Stimulated activated CD4-positive, alpha-beta T cell treated with anti-CD3 and anti-CD28 coated beads, Interleukin-1b, Interleukin-23, amount 100 ng/mL, for 4 hours (primary cell): ENCODE results near the gene ADCK1.
"Not testable (repeated sequence)": the region's sequence is repeated elsewhere in the genome, so short reads cannot be mapped to it uniquely, and the experiment has no call there.

Experiments used
- DNase-seq, 2 donors: peaks; one replicate each; pipeline ENCODE4 v3.0.0-alpha.2; 2020; ENCODE audit warnings: low read depth in 2 of 2

Gene ADCK1, protein sequence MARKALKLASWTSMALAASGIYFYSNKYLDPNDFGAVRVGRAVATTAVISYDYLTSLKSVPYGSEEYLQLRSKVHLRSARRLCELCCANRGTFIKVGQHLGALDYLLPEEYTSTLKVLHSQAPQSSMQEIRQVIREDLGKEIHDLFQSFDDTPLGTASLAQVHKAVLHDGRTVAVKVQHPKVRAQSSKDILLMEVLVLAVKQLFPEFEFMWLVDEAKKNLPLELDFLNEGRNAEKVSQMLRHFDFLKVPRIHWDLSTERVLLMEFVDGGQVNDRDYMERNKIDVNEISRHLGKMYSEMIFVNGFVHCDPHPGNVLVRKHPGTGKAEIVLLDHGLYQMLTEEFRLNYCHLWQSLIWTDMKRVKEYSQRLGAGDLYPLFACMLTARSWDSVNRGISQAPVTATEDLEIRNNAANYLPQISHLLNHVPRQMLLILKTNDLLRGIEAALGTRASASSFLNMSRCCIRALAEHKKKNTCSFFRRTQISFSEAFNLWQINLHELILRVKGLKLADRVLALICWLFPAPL

DNA sequence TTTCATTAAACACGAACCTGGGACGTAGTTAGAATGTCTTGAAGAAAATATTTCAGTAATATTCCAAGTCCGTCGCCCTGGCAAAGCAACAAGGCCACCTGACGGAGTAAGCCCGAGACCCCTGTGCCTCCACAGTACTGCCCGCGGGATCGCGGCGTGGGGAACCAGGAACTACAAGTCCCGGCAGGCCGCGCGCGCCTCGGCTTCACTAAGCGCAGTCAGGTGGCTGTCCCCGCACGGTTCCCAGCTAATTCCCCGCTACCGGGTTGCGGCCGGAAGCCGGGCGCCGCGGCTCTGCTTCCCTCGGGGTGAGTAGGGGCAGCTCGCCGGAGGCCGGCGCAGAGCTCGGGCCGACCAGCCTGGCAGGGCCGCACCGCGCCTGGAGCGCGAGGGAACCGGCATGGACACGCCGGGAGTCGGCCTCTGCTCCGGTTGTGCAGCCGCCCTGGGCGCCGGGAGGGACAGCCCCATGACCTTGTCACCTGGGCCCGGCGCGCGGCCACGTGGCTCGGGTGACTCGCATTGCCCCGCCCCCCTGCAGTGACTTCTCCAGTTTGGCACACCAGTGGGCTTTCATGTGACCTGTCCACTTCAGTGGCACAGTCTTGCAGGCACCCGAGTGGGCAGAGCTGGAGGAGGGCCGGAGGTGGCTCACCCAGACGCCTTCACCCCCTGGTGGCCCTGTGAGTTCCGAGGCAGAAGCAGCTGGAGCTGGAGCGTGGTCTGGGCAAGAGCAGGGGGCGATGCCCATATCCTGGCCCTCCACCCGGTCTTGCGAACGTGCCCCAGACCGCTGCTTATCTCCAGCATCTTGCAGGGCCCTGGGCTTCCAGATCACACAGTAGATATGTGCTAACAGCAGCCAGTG, at the start of gene ADCK1:
ADCK1 (plus strand) TSS at position 247 of the 868 bp plus-strand sequence. CDS start 18,870 bp downstream, outside the sequence.
- DNase-seq, result peak; percentile 78 to 85

DNA sequence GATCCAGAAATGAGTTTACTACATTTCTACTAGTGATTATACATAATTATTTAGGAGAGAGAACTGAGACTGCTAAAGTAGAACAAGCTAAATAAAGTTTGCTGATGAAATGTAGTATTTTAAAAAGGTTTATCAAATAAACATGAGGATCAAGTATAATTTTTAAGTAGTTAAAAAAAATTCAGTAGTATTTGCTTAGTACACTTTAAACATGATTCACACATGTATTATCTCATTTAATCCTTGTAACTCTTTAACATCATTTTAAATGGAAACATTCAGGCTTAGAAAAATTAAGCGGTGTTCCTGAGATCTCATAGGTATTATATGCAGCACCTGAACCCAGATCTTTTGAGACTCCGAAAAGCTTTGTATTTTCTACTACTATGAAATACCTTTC, 47.6 kb upstream of the ADCK1 start:
- DNase-seq, result no peak

DNA sequence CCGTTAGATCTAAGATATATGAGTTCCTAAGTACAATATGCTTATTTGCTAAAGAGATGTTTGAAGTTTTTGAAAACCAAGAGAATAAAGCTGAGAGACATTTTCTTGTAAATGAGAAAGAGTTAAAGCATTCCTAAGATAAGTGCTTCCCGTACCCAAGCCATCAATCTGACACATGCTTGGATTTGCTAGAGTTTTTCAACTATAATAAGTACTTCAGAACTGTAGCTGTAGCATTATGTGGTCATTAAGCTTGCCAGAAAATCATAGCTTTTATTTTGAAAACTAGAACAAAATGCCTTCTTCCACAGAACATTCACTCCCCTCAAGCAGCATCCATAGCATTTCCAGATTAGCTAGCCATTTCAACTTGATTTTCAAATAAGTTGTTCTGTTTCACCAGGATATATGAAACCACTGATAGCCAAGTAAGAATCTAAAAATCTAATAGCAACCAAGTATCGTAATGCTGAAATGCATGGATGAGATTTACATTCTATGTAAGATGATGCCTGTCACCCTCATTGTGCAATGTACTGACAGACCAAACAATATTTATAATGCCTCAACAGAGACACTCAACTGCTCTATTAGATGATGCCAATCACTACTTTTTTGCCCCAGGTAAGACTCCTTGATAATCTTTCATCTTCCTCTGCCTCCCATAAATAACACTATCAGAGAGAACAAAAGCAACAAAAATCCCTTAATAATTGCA, 47.0 kb upstream of the ADCK1 start:
- no peak for DNase-seq

DNA sequence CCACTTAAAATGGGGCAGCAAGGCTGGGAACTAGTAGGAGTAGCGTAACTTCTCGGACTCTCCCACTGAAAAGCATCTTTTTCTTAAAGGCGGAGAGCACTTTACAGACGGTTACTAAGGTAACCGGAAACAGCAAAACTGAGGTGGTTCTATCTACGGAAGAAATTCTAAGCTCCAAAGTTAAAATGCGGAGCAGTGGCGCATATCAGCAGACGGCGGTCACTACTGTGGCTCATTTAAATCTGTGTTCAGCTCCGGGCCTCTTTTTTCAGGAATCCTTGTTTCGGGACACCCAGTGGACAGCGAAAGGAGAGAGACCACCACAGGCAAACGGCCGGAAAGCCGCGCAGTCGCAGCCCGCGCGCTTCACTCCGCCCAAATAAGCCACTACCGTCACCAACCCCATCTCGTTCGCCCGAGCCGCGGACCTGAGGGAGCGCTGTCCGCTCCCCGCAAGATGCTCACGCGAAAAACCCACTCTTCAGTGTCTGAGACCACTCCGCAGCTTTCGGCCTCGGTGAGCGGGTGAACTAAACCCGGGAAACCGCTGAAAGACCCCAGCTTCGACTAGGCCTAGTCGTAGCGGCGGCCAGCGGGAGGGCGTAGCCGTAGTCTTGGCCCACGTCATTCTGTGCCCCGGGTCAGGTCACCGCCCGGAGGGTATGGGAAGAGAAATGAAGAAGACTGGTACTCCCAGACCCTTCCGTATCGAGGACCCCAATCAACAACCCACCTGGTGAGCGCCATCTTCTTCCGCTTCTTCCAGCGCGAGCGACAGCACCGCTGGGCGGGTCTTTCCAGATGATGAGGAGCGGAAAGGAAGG, 39.3 kb upstream of the ADCK1 start, which contains the start of gene SNW1:
SNW1 (minus strand) TSS at position 776 of the 824 bp plus-strand sequence; CDS start at position 747, 29 bp downstream.
- peak; percentile 80 to 87 for DNase-seq

DNA sequence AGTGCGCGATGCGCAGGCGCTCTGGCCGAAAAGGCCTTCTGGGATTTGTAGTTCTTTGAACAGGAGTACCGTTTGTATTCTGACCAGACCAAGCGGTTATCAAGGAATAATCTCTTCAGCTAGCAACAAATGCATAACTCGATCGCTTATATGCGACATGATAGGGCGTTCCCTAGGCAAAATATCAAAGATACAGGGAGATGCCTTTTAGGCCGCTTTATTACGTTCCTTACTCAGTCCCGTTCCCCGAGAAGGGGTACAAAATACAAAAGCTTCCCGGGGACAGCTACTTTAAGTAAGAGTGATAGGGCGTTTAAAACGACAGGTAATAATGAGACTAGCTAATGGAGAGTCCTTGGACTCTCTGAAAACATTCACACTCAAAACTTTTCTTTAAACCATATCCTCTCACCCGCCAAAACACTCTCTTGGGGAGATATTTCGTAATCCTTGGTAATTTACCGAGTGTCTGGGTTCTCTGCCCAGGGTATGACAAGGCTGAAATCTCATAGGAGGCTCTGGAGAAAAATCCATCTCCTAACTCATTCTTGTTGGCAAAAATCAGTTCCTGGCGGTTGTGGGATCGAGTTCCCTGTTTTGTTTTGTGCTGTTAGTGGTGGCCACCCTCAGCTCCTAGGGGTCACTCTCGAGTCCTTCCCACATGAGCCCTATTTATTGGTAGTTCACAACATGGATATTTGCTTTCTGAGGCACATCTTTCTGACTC, 38.5 kb upstream of the ADCK1 start:
- no peak for DNase-seq

DNA sequence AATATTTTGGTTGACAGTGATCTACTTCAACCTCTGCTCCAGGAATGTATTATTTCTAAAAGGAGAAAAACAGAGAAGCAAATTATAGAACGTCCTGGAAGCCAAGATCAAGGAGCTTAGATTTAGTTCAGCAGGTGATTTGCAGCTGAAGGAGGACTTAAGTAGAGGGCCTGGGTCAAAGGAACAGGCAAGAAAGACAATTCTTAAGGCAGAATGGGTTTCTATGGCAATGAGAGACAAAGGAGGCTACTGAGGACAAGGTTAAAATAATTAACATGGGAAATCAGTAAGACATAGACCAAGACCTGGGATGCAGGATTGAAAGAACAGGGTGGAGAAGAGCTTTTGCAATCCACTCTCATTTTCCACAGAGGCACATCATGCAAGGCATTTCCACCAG, 36.6 kb upstream of the ADCK1 start:
- DNase-seq, result no peak

DNA sequence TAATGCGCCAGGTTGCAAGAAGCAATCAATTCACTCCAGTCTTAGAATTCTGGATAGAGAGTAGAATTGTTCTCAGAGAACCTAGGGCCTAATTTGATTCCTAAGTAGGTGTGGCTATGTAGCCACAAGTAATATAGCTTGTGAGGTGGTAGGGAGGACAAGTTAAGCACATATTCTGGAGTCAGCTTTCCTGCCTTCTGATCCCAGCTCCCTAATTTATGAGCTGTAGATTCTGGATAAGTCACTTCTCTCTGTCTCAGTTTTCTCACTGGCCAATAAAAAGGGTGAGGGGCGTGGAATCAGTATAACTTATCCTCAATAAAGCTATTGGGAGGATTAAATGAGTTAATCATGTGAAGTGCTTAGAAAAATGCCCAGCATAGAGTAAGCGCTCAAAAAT, 35.9 kb upstream of the ADCK1 start:
- DNase-seq, result no peak

DNA sequence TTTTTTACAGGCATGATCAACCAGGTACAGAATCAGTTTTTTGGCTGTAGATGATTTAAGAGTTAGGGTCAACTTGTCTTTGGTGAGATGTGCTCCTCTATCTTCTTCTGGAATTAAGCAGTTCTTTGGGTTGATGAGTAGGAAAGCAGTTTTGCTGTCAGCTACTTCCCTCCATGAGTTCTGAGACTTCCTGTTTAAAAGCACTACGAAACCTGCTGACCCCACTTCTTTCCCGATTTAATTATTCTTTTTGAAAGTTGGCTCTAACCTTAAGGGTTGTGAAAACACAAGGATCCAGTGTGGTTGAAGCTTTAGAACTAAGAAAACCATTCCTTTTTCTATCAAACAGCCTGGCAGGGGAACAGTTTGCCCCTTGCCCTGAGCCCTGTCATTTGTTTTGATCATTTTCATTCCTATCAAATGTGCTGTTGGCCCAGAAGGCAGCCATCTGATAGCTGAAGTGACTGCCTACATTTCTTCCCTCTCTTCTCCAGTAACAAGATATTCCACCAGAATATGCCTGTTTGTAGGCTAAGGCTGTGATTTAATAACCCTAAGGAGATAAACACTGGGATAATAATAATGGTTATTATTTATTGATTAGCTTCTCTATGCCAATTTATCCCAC, 31.4 kb upstream of the ADCK1 start:
- DNase-seq, result not testable (repeated sequence)

DNA sequence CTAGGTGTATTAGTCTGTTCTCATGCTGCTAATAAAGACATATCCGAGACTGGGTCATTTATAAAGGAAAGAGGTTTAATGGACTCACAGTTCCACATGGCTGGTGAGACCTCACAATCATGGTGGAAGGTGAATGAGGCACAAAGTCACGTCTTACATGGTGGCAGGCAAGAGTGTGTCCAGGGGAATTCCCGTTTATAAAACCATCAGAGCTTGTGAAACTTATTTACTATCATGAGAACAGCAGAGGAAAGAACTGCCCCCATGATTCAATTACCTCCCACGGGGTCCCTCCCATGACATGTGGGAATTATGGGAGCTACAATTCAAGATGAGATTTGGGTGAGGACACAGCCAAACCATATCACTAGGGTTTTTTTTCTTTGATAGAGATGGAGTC, 25.9 kb upstream of the ADCK1 start:
- DNase-seq, result not testable (repeated sequence)

DNA sequence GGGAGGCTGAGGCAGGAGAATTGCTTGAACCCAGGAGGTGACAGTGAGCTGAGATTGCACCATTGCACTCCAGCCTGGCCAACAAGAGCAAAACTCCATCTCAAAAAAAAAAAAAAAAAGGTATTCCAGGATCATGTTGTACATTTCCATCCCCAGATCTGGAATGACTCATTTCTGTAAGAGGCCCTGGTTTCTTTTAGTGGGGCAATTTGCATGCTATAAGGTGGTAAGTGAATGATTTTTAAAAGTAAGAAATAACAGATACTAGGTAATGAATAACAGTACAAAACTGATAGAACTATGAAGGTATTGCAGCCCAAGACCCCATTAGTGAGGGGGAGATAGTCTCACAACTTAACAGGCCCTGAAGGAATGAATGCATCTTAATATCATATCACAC, 17.7 kb upstream of the ADCK1 start:
- no peak for DNase-seq

DNA sequence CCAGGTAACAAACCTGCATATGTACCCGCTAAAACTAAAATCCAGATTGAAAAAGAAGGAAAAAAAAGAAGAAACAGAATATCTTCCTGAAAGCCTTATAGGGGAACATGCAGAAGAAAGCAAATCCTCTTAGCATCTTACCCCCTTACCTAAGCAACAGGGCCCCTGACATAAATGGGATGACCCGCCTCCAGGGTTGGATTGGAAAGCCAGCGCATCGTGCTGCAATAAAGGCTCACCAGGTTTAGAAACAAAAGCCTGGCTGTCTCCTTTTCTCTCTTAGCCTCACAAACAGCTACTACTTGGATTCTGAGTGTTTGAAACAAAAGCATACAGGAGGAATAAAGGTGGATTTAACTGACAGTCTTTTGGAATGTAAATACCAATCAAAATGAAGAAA, 13.8 kb upstream of the ADCK1 start:
- no peak for DNase-seq

DNA sequence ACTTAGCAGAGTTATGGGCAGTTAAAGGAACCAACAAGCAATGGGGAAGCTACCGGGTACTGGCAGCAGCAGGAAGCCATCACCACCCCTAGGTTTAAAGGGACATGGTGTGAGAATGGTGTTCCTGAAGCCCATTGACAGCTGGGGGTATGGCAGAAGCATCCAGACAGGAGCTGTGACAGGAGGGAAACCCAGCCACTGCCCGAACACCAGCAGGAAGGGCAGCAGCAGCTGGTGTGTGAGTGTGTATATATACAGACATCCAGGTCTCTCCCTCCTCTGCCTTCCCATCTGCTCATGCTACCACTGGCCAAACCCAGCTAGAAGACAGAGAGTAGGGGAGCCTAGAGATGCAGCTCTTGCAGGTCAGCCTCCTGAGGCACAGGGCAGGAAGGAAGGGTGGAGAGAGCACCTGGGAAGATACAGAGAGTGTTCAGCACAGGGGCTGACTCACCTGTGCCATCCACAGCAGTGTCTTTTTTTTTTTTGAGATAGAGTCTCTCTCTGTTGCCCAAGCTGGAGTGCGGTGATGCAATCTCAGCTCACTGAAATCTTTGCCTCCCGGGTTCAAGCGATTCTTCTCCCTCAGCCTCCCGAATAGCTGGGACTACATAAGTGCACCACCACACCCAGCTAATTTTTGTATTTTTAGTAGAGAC, 9.2 kb upstream of the ADCK1 start:
- DNase-seq, result no peak

DNA sequence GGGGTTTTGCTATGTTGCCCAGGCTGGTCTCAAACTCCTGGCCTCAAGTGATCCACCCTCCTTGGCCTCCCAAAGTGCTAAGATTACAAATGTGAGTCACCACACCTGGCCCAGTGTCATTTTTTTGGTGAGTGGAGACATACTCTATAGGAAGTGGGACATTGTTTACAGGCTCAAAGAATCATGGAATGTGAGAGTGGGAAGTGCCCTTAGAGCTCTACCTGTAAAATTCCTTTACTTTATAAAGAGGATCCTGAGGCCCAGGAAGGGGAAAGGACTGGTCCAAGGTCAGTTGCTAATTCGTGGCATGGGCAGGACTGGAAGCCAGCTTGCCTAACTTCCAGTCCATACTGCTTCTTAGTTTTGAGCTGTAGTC, 8.7 kb upstream of the ADCK1 start:
- DNase-seq, result no peak

DNA sequence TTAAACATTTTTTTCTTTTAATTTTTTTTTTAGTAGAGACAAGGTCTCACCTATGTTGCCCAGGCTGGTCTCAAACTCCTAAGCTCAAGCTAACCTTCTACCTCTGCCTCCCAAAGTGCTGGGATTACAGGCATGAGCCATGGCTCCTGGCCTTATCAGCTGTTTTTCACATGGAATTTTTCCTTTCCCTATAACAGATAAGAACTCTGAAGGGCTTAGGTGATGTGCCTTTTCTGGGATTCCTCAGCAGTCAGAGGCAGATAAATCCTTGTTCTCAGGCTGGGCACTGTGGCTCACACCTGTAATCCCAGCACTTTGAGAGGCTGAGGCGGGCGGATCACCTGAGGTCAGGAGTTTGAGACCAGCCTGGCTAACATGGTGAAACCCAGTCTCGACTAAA, 6.7 kb upstream of the ADCK1 start:
- DNase-seq, result not testable (repeated sequence)

DNA sequence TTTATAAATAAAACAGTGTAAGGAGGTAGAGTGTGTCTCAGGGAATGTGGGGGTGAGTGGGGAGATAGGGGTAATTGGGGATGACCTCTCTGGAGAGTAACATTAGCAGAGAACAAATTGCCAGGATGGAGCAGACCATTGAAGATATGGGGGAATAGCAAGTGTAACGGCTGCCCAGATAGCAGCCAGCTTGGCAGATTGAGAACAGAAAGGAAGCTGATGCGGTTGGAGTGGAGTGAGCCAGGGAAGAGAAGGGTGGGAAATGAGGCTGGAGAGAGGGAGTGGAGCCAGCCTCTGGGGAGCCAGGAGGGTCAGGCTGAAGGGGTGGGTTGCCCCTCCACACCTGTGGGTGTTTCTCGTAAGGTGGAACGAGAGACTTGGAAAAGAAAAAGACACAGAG, 5.6 kb upstream of the ADCK1 start:
- DNase-seq, result no peak

DNA sequence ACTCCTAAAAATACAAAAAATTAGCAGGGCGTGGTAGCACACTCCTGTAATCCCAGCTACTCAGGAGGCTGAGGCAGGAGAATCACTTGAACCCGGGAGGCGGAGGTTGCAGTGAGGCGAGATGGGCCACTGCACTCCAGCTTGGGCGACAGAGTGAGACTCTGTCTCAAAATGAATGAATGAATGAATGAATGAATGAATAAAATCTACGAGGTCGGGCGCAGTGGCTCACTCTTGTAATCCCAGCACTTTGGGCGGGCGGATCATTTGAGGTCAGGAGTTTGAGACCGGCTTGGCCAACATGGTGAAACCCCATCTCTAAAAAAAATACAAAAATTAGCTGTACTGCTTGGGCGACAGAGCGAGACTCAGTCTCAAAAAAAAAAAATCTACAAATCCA, 453 bp upstream of the ADCK1 start:
- DNase-seq, result not testable (repeated sequence)

DNA sequence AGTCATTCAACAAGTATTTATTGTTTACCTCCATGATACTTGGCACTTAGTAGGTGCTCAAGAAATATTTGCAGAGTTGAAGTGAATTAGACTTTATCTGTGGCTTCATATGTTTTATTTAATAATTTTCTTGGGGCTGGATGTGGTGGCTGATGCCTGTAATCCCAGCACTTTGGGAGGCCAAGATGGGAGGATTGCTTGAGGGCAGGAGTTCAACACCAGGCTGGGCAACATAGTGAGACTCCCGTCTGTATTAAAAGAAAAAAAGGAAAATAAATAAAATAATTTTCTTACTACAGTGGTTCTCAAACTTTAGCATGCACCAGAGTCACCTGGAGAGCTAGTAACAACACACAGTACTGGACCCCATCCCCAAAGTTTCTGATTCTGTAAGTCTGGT, 905 bp downstream of the ADCK1 start:
- no peak for DNase-seq

DNA sequence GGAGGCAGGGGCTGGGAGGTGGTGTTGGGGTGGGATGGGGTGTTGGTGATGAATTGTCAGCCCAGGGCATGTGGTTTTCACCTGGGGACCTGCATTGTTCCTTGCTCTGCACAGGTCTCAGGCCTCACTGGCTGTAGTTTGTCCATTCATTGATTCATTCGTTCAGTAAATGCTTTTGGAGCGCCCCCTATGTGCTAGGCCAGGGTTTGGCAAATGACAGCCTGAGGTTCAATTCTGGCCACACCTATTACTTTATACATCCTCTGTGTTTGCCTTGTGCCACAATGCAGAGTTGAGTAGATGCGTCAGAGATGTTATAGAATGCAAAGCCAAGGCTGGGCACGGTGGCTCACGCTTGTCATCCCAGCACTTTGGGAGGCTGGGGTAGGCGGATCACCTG, 4.7 kb downstream of the ADCK1 start:
- DNase-seq, result no peak

DNA sequence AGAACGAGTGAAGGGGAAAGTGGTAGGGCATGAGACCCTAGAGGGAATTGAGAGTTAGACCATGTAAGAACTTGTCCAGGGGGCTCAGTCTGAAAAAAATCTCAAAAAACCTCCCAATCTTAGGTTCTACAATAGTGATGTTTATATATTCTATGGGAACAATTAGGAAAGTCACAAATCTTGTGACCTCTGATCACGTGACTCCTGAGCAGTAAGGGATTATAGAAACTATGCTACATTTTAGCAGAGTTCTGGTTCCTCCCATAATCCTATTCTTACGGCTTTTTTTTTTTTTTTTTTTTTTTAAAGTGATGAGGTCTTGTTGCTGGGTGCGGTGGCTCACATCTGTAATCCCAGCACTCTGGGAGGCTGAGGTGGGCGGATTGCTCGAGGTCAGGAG, 5.8 kb downstream of the ADCK1 start:
- no peak for DNase-seq
